K562 (cell line): ENCODE measurements around the gene CNDP2. TPM values are rescaled to one million over a fixed set of nuclear protein-coding genes. Genes with fewer than 3 reads are reported as not detected.

Experiments used
- BHLHE40 ChIP-seq: IDR thresholded peaks from 2 replicates; pipeline ENCODE4 v1.6.1; 2011; ENCODE audit warnings: low read length, improper control_type of control experiment
- CREBBP ChIP-seq: IDR thresholded peaks from one replicate; pipeline ENCODE4 v1.6.1; 2012; ENCODE audit warnings: low read depth, mild to moderate bottlenecking, control low read depth, inconsistent platforms, low read length
- DACH1 ChIP-seq: fragments of 450-650 bp; IDR thresholded peaks from 2 replicates; pipeline ENCODE4 v1.6.1; 2018; ENCODE audit not compliant: partially characterized antibody
- DPF2 ChIP-seq: fragments of 450-650 bp; IDR thresholded peaks from 2 replicates; pipeline ENCODE4 v1.6.1; 2016
- EP400 ChIP-seq: fragments of 450-650 bp; IDR thresholded peaks from 2 replicates; pipeline ENCODE4 v1.6.1; 2017; ENCODE audit warnings: antibody characterized with exemption, mild to moderate bottlenecking, moderate library complexity
- GTF2E2 ChIP-seq: fragments of 200-800 bp; sonication (Bioruptor generic); IDR thresholded peaks from 2 replicates; pipeline ENCODE4 v1.6.1; 2016; ENCODE audit warnings: missing genetic modification characterization, missing compliant biosample characterization
- HSF4 ChIP-seq: fragments of 250-450 bp; sonication (Bioruptor Pico); IDR thresholded peaks from 2 replicates; pipeline ENCODE4 v2.1.2; 2022; ENCODE audit warnings: mild to moderate bottlenecking, moderate library complexity, borderline replicate concordance
- MIER1 ChIP-seq: fragments of 450-650 bp; IDR thresholded peaks from 2 replicates; pipeline ENCODE4 v1.6.1; 2016; ENCODE audit warnings: antibody characterized with exemption, mild to moderate bottlenecking, low read depth
- NFRKB ChIP-seq: fragments of 450-650 bp; IDR thresholded peaks from 2 replicates; pipeline ENCODE4 v1.6.1; 2016; ENCODE audit warnings: low read depth
- PBX2 ChIP-seq, 2 experiments: IDR thresholded peaks in 1 of 2; conservative IDR thresholded peaks in 1 of 2; 2 replicates each; pipeline ENCODE4 v1.6.1; 2016; ENCODE audit warnings: low read depth in 2 of 2, mild to moderate bottlenecking in 1 of 2, missing compliant biosample characterization in 1 of 2, missing genetic modification characterization in 1 of 2, moderate library complexity in 1 of 2
- PPARD ChIP-seq: fragments of 250-450 bp; sonication (Bioruptor Pico); IDR thresholded peaks from 2 replicates; pipeline ENCODE4 v1.8.0; 2022; ENCODE audit warnings: inconsistent platforms, mild to moderate bottlenecking, moderate library complexity
- SMC3 ChIP-seq: conservative IDR thresholded peaks from 2 replicates; pipeline ENCODE4 v1.6.1; 2011; ENCODE audit warnings: low read depth, low read length, improper control_type of control experiment; ENCODE audit not compliant: insufficient read depth
- TBP ChIP-seq: optimal IDR thresholded peaks from 2 replicates; pipeline ENCODE3; 2011; ENCODE audit warnings: low read depth, low read length, improper control_type of control experiment
- TCF3 ChIP-seq: sonication (generic); formaldehyde crosslinking; IDR thresholded peaks from 2 replicates; pipeline ENCODE4 v1.4.0; 2020; ENCODE audit warnings: mild to moderate bottlenecking, missing genetic modification reagents
- TCF7 ChIP-seq: sonication (generic); IDR thresholded peaks from 2 replicates; pipeline ENCODE4 v1.6.1; 2016; ENCODE audit warnings: antibody characterized with exemption, borderline replicate concordance
- ZNF232 ChIP-seq: sonication (generic); formaldehyde crosslinking; IDR thresholded peaks from 2 replicates; pipeline ENCODE4 v1.8.0; 2022; ENCODE audit warnings: mild to moderate bottlenecking, missing genetic modification reagents
- polyA plus RNA-seq, 8 experiments: library from polyadenylated mRNA; depleted of rRNA in 4 of 8; stranded (reverse) in 5 of 8; unstranded in 3 of 8; fragments of >200 nt; fragmentation: Nextera tagmentation in 2 of 8; fragmentation: Illumina TruSeq in 1 of 8; extraction: Ambion mirVana in 2 of 8; extraction: Trizol in 1 of 8; gene quantifications; 2 replicates each; pipeline versions ENCODE4 v1.2.1 to v1.2.3, GENCODE V29; 2011 to 2014; ENCODE audit warnings: inconsistent platforms in 1 of 8, missing spikeins in 1 of 8
- total RNA-seq, 7 experiments: library from RNA; depleted of rRNA in 6 of 7; stranded (reverse); fragments of >200 nt in 6 of 7; fragmentation: Illumina TruSeq in 2 of 7; extraction: Trizol in 2 of 7; gene quantifications; 2 replicates each; pipeline versions ENCODE4 v1.2.1 to v1.2.3, GENCODE V29; 2011 to 2021; ENCODE audit warnings: low replicate concordance in 1 of 7

CNDP2 gene
- total and polyA plus RNA-seq, 9 of the 15 experiments (the other 6 are each of a cell fraction or from before 2014, with no cell fraction given), result 34.1 to 128 (median 53.8) TPM

- no peak for TF ChIP-seq TCF3 (CRISPR knock-in tag)
- TF ChIP-seq TCF7, result no peak
- no peak for TF ChIP-seq SMC3
- no peak for TF ChIP-seq DPF2
- TF ChIP-seq ZNF232 (CRISPR knock-in tag), result no peak
- TF ChIP-seq DACH1, result no peak
- TF ChIP-seq HSF4 (CRISPR knock-in tag), result no peak
- no peak for TF ChIP-seq NFRKB
- no peak for TF ChIP-seq CREBBP
- TF ChIP-seq GTF2E2 (tag), result 0 out of 2 replicates have a peak, but pooled peaks have one; percentile 40
- no peak for TF ChIP-seq PBX2 (CRISPR knock-in tag; IDR thresholded peaks at IDR 0.05; ENCODE audit: low read depth)
- TF ChIP-seq PBX2 (tag; conservative IDR thresholded peaks at IDR 0.05; ENCODE audit: low read depth), result peak; percentile 31; the same call in 1 of the 2 replicates
- TF ChIP-seq PPARD (CRISPR knock-in tag), result no peak
- TF ChIP-seq EP400, result peak; percentile 46
- TF ChIP-seq TBP, result peak; percentile 33
- TF ChIP-seq BHLHE40, result peak; percentile 76
- TF ChIP-seq MIER1, result no peak
These were observed 3.5 kb downstream of the CNDP2 start (continued) for GRCh38 chr18:74499633-74500032.
